PC-3 (cell line): ENCODE measurements around the gene COP1.

Experiments
- CTCF ChIP-seq: fragments of 300-600 bp; sonication (generic); conservative IDR thresholded peaks from 2 replicates; pipeline ENCODE4 v1.5.1; 2017; ENCODE audit warnings: antibody characterized with exemption, low read depth, mild to moderate bottlenecking, low read length
- EZH2 ChIP-seq: fragments of 300-600 bp; sonication (generic); IDR thresholded peaks from one replicate; pipeline ENCODE4 v1.6.1; 2017; ENCODE audit warnings: antibody characterized with exemption, mild to moderate bottlenecking, low read length; ENCODE audit not compliant: unreplicated experiment
- EZH2phosphoT487 ChIP-seq: fragments of 300-600 bp; sonication (generic); IDR thresholded peaks from 2 replicates; pipeline ENCODE4 v1.6.1; 2018; ENCODE audit warnings: mild to moderate bottlenecking, antibody characterized with exemption, low read length, borderline replicate concordance

DNA sequence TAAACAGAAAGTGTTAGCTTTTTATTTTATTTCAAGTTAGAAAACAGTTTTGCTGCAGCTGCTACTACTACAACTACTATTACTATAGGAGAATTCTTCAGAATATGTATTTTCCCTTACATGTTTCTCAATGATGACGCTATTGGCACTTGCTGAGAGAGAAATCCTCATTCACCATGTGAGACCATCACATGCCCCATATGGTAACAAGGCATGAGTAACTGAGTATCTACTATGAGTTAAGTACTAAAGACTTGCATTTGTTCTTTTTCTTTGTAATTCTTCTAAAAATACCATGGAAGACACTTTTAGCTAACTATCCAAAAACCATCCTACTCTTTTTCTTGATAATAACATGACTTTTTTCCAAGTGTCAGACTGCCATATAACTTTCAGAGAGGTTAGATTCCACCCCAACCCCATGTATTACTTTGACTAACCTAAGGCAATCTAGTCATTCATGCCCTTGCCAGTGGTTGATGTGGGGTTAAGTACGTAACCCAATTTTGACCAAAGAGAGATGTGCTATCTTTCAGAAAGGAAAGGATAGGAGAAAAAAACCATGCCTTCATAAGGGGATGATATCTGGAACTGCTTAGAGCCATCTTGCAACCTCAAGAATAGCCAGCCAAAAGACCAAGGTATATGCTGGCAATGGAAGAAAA, 42.9 kb downstream of the COP1 start:
- TF ChIP-seq CTCF (no peak), EZH2 (no peak), EZH2phosphoT487 (no peak)
